NCI-H187 treated with DMSO at 0.1 percent for 48 hours (cell line): Measurements from ENCODE around the gene LDB2.

Experiments used
- DNase-seq: peaks from one replicate; lab custom pipeline; 2025; lab: John Stamatoyannopoulos, UW

LDB2 gene

DNA sequence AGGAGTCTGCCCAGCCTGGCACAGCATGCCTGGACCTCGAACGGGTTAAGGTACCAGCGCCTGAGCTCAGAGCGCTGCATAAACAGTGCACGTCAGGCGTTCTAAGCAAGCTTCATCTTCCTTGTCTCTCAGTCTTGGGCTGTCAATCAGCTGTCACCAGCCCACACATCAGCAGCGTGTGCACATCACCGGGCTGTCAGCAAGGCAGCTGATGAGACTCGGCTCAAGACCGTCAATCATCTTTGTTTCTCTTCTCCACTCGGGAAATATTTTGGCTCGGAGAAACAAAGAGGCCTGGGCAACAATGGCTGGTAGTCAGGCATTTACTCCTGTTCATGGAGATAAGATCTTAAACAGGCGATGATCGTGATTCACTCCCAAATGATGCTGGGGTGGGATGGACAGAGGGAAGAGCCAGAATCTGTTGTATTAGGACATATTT is 141.3 kb downstream of the LDB2 start:
- no peak for DNase-seq

GRCh38 chr4:16754104-16754503 is 144.3 kb downstream of the LDB2 start:
- no peak for DNase-seq

DNA sequence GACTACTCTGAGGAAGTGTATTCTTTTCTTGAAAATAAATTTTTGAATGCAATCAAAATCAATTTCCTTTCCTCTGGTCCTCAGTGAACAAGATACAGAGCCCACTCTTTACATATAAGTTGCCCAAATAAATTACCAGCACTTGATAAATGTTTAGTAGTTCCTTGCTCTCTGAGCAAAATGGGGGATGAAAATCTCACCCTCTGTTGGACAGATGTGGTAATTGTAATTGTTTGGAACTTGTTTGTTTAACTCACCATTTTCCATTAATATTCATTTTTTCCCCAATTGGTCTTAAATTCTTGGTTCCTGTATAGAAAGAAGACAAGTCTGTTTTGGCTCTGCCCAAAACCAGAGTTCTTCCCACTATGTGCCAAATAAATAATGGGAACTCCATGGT is 146.3 kb downstream of the LDB2 start:
- no peak for DNase-seq

DNA sequence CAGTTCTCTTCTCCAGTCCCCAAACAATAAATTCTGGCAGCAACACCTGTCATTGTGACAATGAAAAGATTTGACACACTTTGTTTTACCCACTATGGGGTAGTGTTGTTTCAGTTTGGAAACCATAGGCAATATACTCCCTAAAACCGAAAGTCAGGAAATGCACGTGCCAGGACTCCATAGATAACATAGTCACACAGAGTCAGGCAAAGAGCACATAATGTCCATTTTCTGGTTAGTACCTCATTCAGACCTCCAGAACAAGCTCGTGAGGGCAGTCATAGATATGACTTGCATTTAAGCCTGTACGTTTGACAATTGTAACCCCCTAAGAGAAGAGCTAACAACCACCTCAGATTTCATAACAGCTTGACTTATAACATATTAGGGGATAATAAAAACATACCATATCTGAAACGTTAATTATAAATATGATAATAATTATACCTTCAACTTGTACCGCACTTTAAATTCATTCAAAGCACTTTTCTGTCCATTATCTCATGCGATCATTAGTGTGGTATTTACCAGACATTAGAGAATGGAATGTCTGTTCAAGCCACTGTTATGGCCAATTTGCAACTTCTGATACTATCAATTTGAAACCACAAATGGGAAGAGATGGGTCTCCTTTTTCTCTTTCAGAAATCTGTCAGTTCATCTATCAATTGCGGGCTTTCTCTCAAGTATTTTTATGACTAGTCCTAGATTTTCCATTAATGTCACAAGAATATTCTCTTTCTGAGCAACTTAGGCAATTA is 147.4 kb downstream of the LDB2 start:
- DNase-seq, result no peak

DNA sequence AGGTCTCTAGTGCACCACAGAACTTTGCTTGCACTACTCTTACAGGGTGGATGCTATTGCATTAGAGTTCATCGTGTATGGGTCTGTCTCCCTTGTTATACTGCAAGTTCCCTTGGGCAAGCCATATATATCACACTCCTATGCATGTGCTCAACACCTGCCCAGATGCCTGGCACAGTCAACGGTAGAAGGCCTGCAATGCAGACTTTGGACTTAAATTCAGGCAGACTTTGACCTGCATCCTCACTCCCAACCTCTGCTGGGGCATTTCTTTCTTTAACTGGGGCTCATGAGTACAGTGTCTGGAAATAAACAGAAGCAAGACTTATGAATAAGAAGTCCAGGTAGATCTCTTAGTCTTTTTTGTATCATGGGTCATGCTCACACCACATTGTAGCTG is 148.2 kb downstream of the LDB2 start:
- no peak for DNase-seq

DNA sequence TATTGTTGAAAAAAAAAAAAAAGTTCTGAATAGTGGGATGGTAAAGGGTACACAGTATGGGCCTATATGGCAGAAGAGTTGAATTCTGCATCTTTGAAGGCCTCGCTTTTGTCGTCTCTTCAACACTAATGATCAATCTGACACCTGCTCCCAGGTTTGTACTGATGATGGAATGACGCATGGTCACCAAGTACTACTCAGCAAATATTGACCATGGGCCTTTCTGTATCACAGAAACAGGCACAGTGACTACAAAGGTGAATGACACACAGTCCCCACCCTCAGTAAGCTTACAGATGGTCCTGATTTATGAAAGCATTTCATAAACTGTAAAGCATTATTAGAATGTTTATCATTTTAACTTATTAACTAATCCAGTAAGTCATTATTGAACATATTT is 152.6 kb downstream of the LDB2 start:
- no peak for DNase-seq

GRCh38 chr4:16745009-16745635 is 153.3 kb downstream of the LDB2 start:
- DNase-seq, result no peak

GRCh38 chr4:16741287-16741686 is 157.2 kb downstream of the LDB2 start:
- DNase-seq, result no peak

- no peak for DNase-seq
Measured at GRCh38 chr4:16739997-16740624, 158.3 kb downstream of the LDB2 start.

GRCh38 chr4:16738558-16738957 is 159.9 kb downstream of the LDB2 start:
- DNase-seq, result no peak

- DNase-seq, result no peak
Measured at GRCh38 chr4:16733509-16733908, 164.9 kb downstream of the LDB2 start.

DNA sequence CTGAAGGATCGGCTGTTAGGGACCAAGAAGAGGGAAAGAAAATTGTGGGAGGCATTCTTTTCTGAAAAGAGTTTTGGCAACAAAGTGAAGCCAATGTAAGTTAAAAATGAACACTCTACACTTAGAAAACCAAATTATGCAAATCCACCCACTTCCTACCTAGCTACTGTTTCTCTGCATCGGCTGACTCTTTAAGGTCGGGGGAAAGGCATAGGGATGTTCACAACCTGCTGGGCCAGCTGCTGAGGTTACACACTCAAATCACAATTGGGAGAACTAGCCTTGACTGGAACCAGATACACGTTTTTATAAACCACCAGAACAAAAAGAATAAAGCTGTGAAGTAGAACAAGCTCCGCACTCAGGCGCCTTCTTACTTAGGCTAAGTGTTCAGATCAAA is 165.7 kb downstream of the LDB2 start:
- no peak for DNase-seq

DNA sequence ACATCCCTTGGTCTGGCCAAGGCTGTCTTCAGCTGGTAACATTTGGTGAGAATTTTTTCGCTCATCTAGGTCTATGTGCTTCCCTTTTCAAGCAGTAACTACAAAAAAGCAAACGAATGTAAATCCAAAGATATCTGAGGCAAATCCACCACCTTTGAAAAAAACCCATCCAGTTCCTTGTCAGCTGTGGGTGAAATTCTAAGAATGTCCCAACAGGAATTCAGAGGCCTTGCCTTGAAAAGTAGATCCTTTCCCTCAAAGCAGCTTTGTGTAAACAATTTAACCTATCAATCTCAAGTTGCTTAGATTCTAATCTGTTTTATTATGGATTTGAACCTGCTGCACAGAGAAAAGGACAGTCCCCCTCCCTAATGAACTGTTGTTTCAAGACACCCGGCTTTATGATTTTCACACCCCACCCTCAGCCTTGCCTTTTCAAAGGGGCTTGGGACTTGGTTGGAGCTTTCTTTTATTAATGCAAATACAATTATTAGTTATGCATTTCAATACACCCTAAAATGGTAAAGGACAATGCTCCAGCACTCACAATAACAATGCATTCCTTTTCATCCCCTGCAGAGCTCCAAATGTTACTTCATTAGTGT is 166.6 kb downstream of the LDB2 start:
- DNase-seq, result no peak

- no peak for DNase-seq
Measured at GRCh38 chr4:16730522-16731205, 167.8 kb downstream of the LDB2 start.

DNA sequence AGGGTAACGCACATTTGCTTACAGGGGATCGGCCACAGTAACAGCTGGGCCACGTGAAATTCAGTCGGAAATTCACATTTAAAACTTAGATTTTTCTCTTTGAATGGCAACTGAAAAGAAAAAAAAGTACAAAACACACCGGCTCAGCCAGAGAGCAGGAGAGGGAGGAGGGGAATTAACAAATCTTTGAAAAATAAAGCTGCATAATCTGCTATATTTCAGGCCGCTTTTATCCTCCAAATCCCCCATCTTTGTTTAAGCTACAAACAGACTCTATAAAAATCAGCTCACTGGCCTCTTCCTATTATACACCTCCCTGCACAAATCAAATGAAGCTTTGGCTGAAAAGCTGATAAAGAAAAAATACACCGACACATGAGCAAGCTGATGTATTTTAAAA is 169.1 kb downstream of the LDB2 start:
- no peak for DNase-seq

GRCh38 chr4:16728849-16729248 is 169.6 kb downstream of the LDB2 start:
- DNase-seq, result no peak

DNA sequence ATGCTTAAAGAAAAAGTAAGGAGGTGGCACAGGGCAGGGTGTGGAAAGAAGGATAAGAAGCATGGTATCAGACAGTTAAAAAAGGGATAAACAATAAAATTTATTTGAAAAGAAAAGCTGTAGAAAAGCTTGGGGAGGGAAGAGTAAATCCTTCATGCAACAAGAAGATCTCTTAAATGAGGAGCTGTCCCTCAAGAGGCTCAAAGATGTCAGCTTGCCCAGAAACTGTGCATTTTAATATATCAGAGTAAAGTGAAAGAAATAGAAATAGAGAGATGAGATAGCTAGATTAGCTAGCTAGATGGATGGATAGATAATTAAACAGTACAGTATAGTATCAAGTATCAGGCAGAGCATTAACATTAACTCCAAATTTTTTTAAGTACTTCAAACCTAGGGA is 170.3 kb downstream of the LDB2 start:
- no peak for DNase-seq

DNA sequence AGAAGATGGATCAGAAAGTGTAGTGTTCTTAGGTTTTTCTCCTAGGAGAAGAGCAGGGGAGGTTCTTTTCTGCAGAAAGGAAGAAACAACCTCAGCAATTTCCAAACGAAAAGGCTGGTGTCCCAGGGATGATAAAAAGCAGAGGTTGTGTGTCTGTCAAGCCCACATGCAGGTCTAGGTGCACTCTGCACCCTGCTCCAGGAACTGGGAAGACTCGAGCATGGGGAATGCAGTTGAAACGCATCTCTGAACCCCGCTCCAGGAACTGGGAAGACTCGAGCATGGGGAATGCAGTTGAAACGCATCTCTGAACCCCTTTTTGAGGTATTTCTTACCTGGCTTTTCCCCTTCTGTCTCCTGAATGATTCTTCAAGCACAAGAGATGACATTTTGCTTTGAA is 171.2 kb downstream of the LDB2 start:
- no peak for DNase-seq

GRCh38 chr4:16726368-16727050 is 171.9 kb downstream of the LDB2 start:
- no peak for DNase-seq

DNA sequence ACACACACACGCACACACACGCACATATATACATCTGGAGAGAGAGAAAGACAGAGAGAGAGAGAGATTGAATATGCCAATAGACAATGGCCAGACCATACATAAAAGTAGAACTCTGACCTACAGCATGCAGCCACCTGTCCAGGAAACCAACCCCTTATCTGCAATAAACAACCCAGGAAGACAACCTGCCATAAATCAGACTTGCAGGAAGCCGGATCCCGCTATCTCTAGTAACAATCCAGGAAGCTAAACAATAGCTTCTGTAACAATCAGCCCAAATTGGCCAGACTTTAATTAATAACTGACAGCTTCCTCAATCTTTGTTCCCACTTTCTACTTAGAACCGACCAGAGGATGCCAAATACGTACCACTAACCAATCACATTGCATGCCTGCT is 173.2 kb downstream of the LDB2 start:
- DNase-seq, result no peak

GRCh38 chr4:16722416-16722815 is 176.0 kb downstream of the LDB2 start:
- DNase-seq, result no peak
